Erythroblast (primary cell): ENCODE measurements around the gene ARHGEF11.

Experiments
- DNase-seq, 2 experiments: peaks; one replicate each; lab custom pipeline; 2025; lab: John Stamatoyannopoulos, UW
- GATA1 ChIP-seq: IDR thresholded peaks from 2 replicates; pipeline ENCODE4 v1.6.1; 2011; ENCODE audit warnings: low read depth, mild to moderate bottlenecking, control low read depth, low read length, moderate library complexity
- POLR2A ChIP-seq: IDR thresholded peaks from 2 replicates; pipeline ENCODE4 v1.6.1; 2011; ENCODE audit warnings: mild to moderate bottlenecking, low read length

Gene ARHGEF11

GRCh38 chr1:157035121-157035520, 10.4 kb downstream of the ARHGEF11 start:
- no peak for DNase-seq
- TF ChIP-seq GATA1 (no peak), POLR2A (no peak)

- no peak for TF ChIP-seq POLR2A
- no peak for TF ChIP-seq GATA1
- no peak for DNase-seq
Measured at GRCh38 chr1:157034137-157034800, 11.3 kb downstream of the ARHGEF11 start.

GRCh38 chr1:157033357-157033876, 12.1 kb downstream of the ARHGEF11 start:
- DNase-seq = no peak
- TF ChIP-seq POLR2A (no peak), GATA1 (no peak)

- no peak for TF ChIP-seq GATA1
- TF ChIP-seq POLR2A = no peak
- no peak for DNase-seq
Measured at GRCh38 chr1:157032303-157032702, 13.2 kb downstream of the ARHGEF11 start.

GRCh38 chr1:157030728-157031127, 14.8 kb downstream of the ARHGEF11 start:
- TF ChIP-seq POLR2A (no peak), GATA1 (no peak)
- DNase-seq = no peak

GRCh38 chr1:157028674-157029073, 16.9 kb downstream of the ARHGEF11 start:
- TF ChIP-seq POLR2A (no peak), GATA1 (no peak)
- DNase-seq = no peak

- no peak for DNase-seq
- TF ChIP-seq GATA1 = no peak
- TF ChIP-seq POLR2A = no peak
Measured at GRCh38 chr1:157025856-157026255, 19.7 kb downstream of the ARHGEF11 start.

- DNase-seq = no peak
- TF ChIP-seq POLR2A (no peak), GATA1 (no peak)
Measured at GRCh38 chr1:157025385-157025784, 20.2 kb downstream of the ARHGEF11 start.

- no peak for TF ChIP-seq POLR2A
- TF ChIP-seq GATA1 = no peak
- DNase-seq = no peak
Measured at GRCh38 chr1:157021688-157022087, 23.9 kb downstream of the ARHGEF11 start.

- TF ChIP-seq POLR2A (no peak), GATA1 (no peak)
- no peak for DNase-seq
Measured at GRCh38 chr1:157019457-157019856, 26.1 kb downstream of the ARHGEF11 start.

GRCh38 chr1:157011845-157012244, 33.7 kb downstream of the ARHGEF11 start:
- no peak for DNase-seq
- TF ChIP-seq POLR2A (no peak), GATA1 (no peak)

- DNase-seq = no peak
- TF ChIP-seq POLR2A (no peak), GATA1 (no peak)
Measured at GRCh38 chr1:157008502-157008901, 37.0 kb downstream of the ARHGEF11 start.

GRCh38 chr1:157007306-157007705, 38.2 kb downstream of the ARHGEF11 start:
- TF ChIP-seq POLR2A = no peak
- no peak for TF ChIP-seq GATA1
- DNase-seq = no peak

GRCh38 chr1:157006676-157007075, 38.9 kb downstream of the ARHGEF11 start:
- TF ChIP-seq POLR2A = no peak
- no peak for TF ChIP-seq GATA1
- no peak for DNase-seq

GRCh38 chr1:157005965-157006364, 39.6 kb downstream of the ARHGEF11 start:
- DNase-seq = no peak
- TF ChIP-seq GATA1 (no peak), POLR2A (no peak)
